Measurements from ENCODE around the gene HOXA13. TPM values are rescaled to one million over a fixed set of nuclear protein-coding genes. Genes with fewer than 3 reads are reported as not detected.

Gene HOXA13
- total RNA-seq, 1 experiment from 2014 or later, result not detected

DNA sequence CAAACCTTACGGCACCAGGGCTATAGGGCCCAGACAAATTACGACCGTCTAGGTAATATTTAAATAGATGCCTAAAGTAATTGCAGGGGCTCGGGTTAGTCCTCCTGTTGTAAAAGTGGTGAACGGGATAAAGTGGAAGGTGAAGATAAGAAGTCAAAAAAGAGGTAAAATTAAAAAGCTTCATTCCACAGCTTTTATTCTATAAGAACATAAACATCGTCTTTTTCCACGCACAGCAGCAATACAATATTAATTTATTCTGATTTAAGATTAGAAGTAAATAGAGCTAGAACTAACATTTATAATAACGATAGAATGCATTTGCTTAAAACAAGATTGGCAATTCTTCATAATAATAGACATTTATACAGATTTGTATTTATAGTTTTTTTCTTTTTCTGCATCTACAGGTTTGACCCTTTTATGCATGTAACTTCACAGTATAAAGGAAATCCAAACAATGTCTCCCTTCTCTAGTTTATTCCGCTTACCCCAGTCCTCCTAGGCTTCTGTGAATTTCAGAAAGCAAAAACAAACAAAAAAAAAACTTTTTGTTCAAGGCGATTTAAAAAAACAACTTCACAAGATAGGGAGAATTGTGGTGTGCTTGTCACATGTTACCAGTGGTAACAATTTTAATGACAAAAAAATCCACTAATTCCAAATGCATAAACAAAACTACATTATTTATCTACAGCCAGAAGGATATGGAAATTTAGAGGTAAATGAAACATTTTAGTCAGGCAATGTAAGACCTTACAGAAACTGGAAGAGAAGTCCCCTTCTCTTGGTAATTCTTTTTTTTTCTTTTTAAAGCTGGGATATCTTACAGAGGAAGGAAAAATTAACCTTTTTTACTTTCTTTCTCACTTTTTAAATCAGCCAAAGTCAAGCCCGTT, 29.2 kb downstream of the HOXA13 start:
- no peak overlapping the region for H3K4me2 ChIP-seq (ENCODE audit: insufficient read depth, insufficient read length, low read length)
- no peak overlapping the region for H3K23ac ChIP-seq (ENCODE audit: insufficient read length, low read depth, low read length)
- no peak overlapping the region for H4K5ac ChIP-seq (ENCODE audit: insufficient read length, low read depth, low read length)
- no peak overlapping the region for H3K14ac ChIP-seq (ENCODE audit: insufficient read depth, low read length)
- H3K18ac ChIP-seq (ENCODE audit: insufficient read length, low read depth, low read length), result no peak overlapping the region
- no peaks in the 10 kb centered on the region for H3K79me1 ChIP-seq (ENCODE audit: insufficient read depth, low read depth, low read length, poor library complexity, severe bottlenecking)
- Mint-ChIP-seq H3K4me1 (peaks cover 0 to 6% of the 10 kb centered on the region in 2 experiments; a peak in 2 of 4 replicates), H3K27me3 (ENCODE audit: low read depth) (peaks cover 98% of the 10 kb centered on the region), H3K36me3 (ENCODE audit: insufficient read depth in 1 of 3, low read depth in 3 of 3) (no peaks in the 10 kb centered on the region; a peak in 1 of 7 replicates), H3K9me3 (peaks cover 6 to 25% of the 10 kb centered on the region in 2 experiments), H3K27ac (no peak overlapping the region), H3K4me3 (no peak overlapping the region)
- H4K91ac ChIP-seq (ENCODE audit: insufficient read length, low read depth, low read length), result no peak overlapping the region
- no peak overlapping the region for H2BK120ac ChIP-seq (ENCODE audit: low read depth, low read length, poor library complexity, severe bottlenecking)
- DNase-seq, result no peak
- no peak overlapping the region for H3K27ac ChIP-seq (ENCODE audit: insufficient read length, low read depth, low read length)
- H3K4me1 ChIP-seq (ENCODE audit: insufficient read depth, low read length), result no peaks in the 10 kb centered on the region
- H2BK15ac ChIP-seq (ENCODE audit: low read depth, low read length), result no peak overlapping the region
- H3K9ac ChIP-seq (ENCODE audit: extremely low read depth, insufficient read length, low read length), result no peak overlapping the region
- H3T11ph ChIP-seq (ENCODE audit: low read length), result no peak overlapping the region
- WGBS (ENCODE audit: extremely low coverage, insufficient read length, low lambda C conversion rate), result no CpG with 5 or more reads among the region's 11 CpGs
- no peaks in the 10 kb centered on the region for H3K23me2 ChIP-seq (ENCODE audit: insufficient read length, low read depth, low read length, poor library complexity, severe bottlenecking)
- H2BK5ac ChIP-seq (ENCODE audit: insufficient read length, low read length), result no peak overlapping the region
- H4K8ac ChIP-seq (replicated peaks; ENCODE audit: insufficient read length, low read depth, low read length), result no peak overlapping the region
- TF ChIP-seq, protein P1, sequence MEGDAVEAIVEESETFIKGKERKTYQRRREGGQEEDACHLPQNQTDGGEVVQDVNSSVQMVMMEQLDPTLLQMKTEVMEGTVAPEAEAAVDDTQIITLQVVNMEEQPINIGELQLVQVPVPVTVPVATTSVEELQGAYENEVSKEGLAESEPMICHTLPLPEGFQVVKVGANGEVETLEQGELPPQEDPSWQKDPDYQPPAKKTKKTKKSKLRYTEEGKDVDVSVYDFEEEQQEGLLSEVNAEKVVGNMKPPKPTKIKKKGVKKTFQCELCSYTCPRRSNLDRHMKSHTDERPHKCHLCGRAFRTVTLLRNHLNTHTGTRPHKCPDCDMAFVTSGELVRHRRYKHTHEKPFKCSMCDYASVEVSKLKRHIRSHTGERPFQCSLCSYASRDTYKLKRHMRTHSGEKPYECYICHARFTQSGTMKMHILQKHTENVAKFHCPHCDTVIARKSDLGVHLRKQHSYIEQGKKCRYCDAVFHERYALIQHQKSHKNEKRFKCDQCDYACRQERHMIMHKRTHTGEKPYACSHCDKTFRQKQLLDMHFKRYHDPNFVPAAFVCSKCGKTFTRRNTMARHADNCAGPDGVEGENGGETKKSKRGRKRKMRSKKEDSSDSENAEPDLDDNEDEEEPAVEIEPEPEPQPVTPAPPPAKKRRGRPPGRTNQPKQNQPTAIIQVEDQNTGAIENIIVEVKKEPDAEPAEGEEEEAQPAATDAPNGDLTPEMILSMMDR (conservative IDR thresholded peaks at IDR 0.05), result no peak
- no peaks in the 10 kb centered on the region for H4K20me1 ChIP-seq (ENCODE audit: control insufficient read depth, insufficient read depth, insufficient read length)
- H3K9me3 ChIP-seq (ENCODE audit: control insufficient read depth, low read depth, low read length), result no peaks in the 10 kb centered on the region
- no peaks in the 10 kb centered on the region for H3K79me2 ChIP-seq (ENCODE audit: insufficient read depth, low read length)
- no peak overlapping the region for H2AK5ac ChIP-seq (ENCODE audit: insufficient read length, low read length)
- peaks cover 97% of the 10 kb centered on the region for H3K27me3 ChIP-seq (ENCODE audit: insufficient read depth, low read length)
- no peak overlapping the region for H3K56ac ChIP-seq (ENCODE audit: insufficient read length, low read depth, low read length)
- H2BK20ac ChIP-seq (ENCODE audit: low read depth, low read length, poor library complexity, severe bottlenecking), result no peak overlapping the region
- no peak overlapping the region for H2AFZ ChIP-seq (ENCODE audit: low read length)
- no peak overlapping the region for H2BK12ac ChIP-seq (ENCODE audit: insufficient read length, low read depth, low read length)
- H3K4ac ChIP-seq (ENCODE audit: low read depth, low read length), result no peak overlapping the region

All from H9 (cell line).